Upper lobe of left lung (tissue), 6 donors: Measurements from ENCODE around the gene CRYGD. TPM values are rescaled to one million over a fixed set of nuclear protein-coding genes. Genes with fewer than 3 reads are reported as not detected.

Experiments
- ATAC-seq, 2 donors: fragments of 200-7000 bp; cut with Tn5 transposase; one replicate each; pipeline ENCODE4 v1.9.1; 2022; ENCODE audit warnings: mild to moderate bottlenecking in 2 of 2, moderate library complexity in 2 of 2; ENCODE audit not compliant: low FRiP score in 2 of 2
- DNase-seq, 2 donors: peaks; one replicate each; pipeline ENCODE4 v3.0.0-alpha.2; 2019 to 2020
- H3K27ac ChIP-seq, 4 donors: fragments of 200-600 bp; sonication (generic); one replicate each; pipeline ENCODE4 v1.5.1; 2016 to 2019
- H3K27me3 ChIP-seq, 4 donors: fragments of 200-600 bp; sonication (generic); one replicate each; pipeline ENCODE4 v1.5.1; 2017 to 2019
- H3K36me3 ChIP-seq, 4 donors: fragments of 200-600 bp; sonication (generic); one replicate each; pipeline ENCODE4 v1.5.1; 2016 to 2019
- H3K4me1 ChIP-seq, 4 donors: fragments of 200-600 bp; sonication (generic); one replicate each; pipeline ENCODE4 v1.5.1; 2018 to 2019
- H3K4me3 ChIP-seq, 4 donors: fragments of 200-600 bp; sonication (generic); one replicate each; pipeline ENCODE4 v1.5.1; 2017 to 2019; ENCODE audit warnings: mild to moderate bottlenecking in 2 of 4, moderate library complexity in 1 of 4
- H3K9me3 ChIP-seq, 4 donors: fragments of 200-600 bp; sonication (generic); one replicate each; pipeline ENCODE4 v1.5.1; 2018 to 2019
- CTCF ChIP-seq, 6 experiments: fragments of 450-650 bp in 4 of 6; fragments of 200-600 bp in 2 of 6; sonication (generic) in 2 of 6; IDR thresholded peaks; one replicate each; pipeline ENCODE4 v1.5.1; 2016 to 2019; ENCODE audit warnings: antibody characterized with exemption in 6 of 6
- EP300 ChIP-seq, 4 donors: sonication (generic); formaldehyde crosslinking; IDR thresholded peaks; one replicate each; pipeline ENCODE4 v1.5.1; 2017; ENCODE audit warnings: antibody characterized with exemption in 4 of 4, control low read depth in 2 of 4
- POLR2A ChIP-seq, 4 donors: fragments of 450-650 bp; IDR thresholded peaks; one replicate each; pipeline ENCODE4 v1.5.1; 2016 to 2017; ENCODE audit warnings: antibody characterized with exemption in 4 of 4, mild to moderate bottlenecking in 2 of 4
- POLR2AphosphoS5 ChIP-seq, 2 donors: sonication (generic); formaldehyde crosslinking; IDR thresholded peaks; one replicate each; pipeline ENCODE4 v1.5.1; 2017; ENCODE audit warnings: antibody characterized with exemption in 2 of 2
- WGBS, 2 donors: methylation state at CpG; one replicate each; pipeline ENCODE4 v1.1.5; 2017 to 2018; 5-methylcytosine and 5-hydroxymethylcytosine counted together
- total RNA-seq, 6 donors: library from RNA; depleted of rRNA in 4 of 6; stranded (reverse); fragments of >200 nt in 4 of 6; gene quantifications; one replicate each; pipeline versions ENCODE4 v1.1.0 to v1.2.1, GENCODE V29; 2016 to 2021
- donor health status: DM: no; HTN: no; CAD: no; lungs with moderate emphysema.
- donor health status: DM: no; HTN: yes; CAD: no; lungs with severe emphysema.

The CRYGD gene
- total RNA-seq, 6 donors from 2014 or later: not detected

- Histone ChIP-seq H3K9me3 (no peaks in the 10 kb centered on the region), H3K27ac (no peak overlapping the region), H3K4me1 (no peaks in the 10 kb centered on the region), H3K27me3 (no peaks in the 10 kb centered on the region), H3K36me3 (no peaks in the 10 kb centered on the region), H3K4me3 (no peak overlapping the region)
- DNase-seq: no peak
- TF ChIP-seq CTCF (IDR thresholded peaks at IDR 0.05) (no peak), POLR2A (IDR thresholded peaks at IDR 0.05) (no peak)
- ATAC-seq: no peak
Observed at GRCh38 chr2:208153156-208153555, 28.8 kb upstream of the CRYGD start.

- no peaks in the 10 kb centered on the region for H3K4me1 ChIP-seq
- ATAC-seq (no peak), DNase-seq (no peak)
- H3K27me3 ChIP-seq: no peaks in the 10 kb centered on the region
- TF ChIP-seq POLR2AphosphoS5 (IDR thresholded peaks at IDR 0.05) (no peak), POLR2A (IDR thresholded peaks at IDR 0.05) (no peak), EP300 (IDR thresholded peaks at IDR 0.05) (no peak), CTCF (IDR thresholded peaks at IDR 0.05) (no peak)
- H3K9me3 ChIP-seq: no peaks in the 10 kb centered on the region
- H3K36me3 ChIP-seq: no peaks in the 10 kb centered on the region
- no peak overlapping the region for H3K4me3 ChIP-seq
- WGBS, 2 donors: 68 to 69% methylated on average over 1 of the region's 1 CpG
- H3K27ac ChIP-seq: no peak overlapping the region
Observed at GRCh38 chr2:208150956-208151355, 26.6 kb upstream of the CRYGD start.

DNA sequence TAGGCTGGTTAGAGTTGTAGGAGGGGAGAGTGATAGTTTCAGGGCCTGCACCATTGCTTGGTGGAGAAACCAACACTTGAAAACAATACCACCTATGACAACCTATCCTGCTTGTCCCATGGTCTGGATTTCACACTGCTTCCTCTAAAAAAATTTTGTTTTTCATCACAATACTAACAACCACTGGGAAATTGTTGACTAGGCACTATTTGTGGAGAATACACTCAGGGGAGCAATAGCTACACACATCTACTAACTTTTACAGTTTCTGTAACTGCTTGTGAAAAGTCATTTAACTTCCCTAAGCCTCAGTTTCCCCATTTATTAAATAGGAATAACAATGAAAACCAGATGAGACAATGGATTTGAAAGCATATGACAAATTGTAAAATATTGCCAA, 25.8 kb upstream of the CRYGD start:
- no peaks in the 10 kb centered on the region for H3K4me1 ChIP-seq
- H3K36me3 ChIP-seq: no peaks in the 10 kb centered on the region
- DNase-seq (no peak), ATAC-seq (no peak)
- H3K4me3 ChIP-seq: no peak overlapping the region
- no peak for TF ChIP-seq EP300 (IDR thresholded peaks at IDR 0.05)
- no peak for TF ChIP-seq POLR2AphosphoS5 (IDR thresholded peaks at IDR 0.05)
- no peak for TF ChIP-seq CTCF (IDR thresholded peaks at IDR 0.05)
- TF ChIP-seq POLR2A (IDR thresholded peaks at IDR 0.05): no peak
- no peaks in the 10 kb centered on the region for H3K27me3 ChIP-seq
- no peak overlapping the region for H3K27ac ChIP-seq
- H3K9me3 ChIP-seq: no peaks in the 10 kb centered on the region

DNA sequence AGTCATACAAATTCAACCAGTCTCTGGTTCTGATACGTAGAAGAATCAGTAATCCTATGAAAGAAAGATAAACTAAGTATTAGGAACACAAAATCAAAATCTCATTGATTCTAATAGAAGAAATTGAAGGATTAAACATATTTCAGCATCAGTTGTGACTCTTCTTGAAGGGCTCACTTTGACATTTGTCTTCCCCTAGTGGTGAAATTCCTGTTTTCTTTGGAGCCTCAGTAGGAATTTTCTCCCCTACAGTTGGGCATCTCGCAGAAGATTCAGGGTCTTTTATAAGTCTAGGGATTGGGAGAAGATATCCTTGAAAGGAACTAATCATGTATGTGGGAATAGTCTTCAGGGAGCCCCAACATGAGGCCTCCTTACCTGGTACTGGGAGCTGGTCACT, 24.5 kb upstream of the CRYGD start:
- DNase-seq (no peak), ATAC-seq (no peak)
- no peaks in the 10 kb centered on the region for H3K9me3 ChIP-seq
- no peaks in the 10 kb centered on the region for H3K27me3 ChIP-seq
- H3K36me3 ChIP-seq: no peaks in the 10 kb centered on the region
- H3K4me3 ChIP-seq: no peak overlapping the region
- H3K4me1 ChIP-seq: no peaks in the 10 kb centered on the region
- H3K27ac ChIP-seq: no peak overlapping the region
- WGBS, 2 donors: 64 to 74% methylated on average over 2 of the region's 2 CpGs
- TF ChIP-seq EP300 (IDR thresholded peaks at IDR 0.05) (no peak), POLR2A (IDR thresholded peaks at IDR 0.05) (no peak), CTCF (IDR thresholded peaks at IDR 0.05) (no peak), POLR2AphosphoS5 (IDR thresholded peaks at IDR 0.05) (no peak)

- Histone ChIP-seq H3K4me1 (no peaks in the 10 kb centered on the region), H3K27ac (no peak overlapping the region), H3K36me3 (no peaks in the 10 kb centered on the region), H3K4me3 (no peak overlapping the region), H3K27me3 (no peaks in the 10 kb centered on the region), H3K9me3 (no peaks in the 10 kb centered on the region)
- no peak for ATAC-seq
- 75 to 77% methylated on average over 3 of the region's 3 CpGs for WGBS, 2 donors
- no peak for TF ChIP-seq POLR2AphosphoS5 (IDR thresholded peaks at IDR 0.05)
- TF ChIP-seq CTCF (IDR thresholded peaks at IDR 0.05): no peak
- no peak for TF ChIP-seq POLR2A (IDR thresholded peaks at IDR 0.05)
- no peak for TF ChIP-seq EP300 (IDR thresholded peaks at IDR 0.05)
- no peak for DNase-seq
Observed at GRCh38 chr2:208147759-208148158, 23.4 kb upstream of the CRYGD start.
